GM12878 (cell line): ENCODE data around the gene TMEM82. TPM values are rescaled to one million over a fixed set of nuclear protein-coding genes. Genes with fewer than 3 reads are reported as not detected.

Source experiments
- ESRRA ChIP-seq: IDR thresholded peaks from 2 replicates; pipeline ENCODE4 v1.6.1; 2012; ENCODE audit warnings: mild to moderate bottlenecking, low read length, improper control_type of control experiment
- HDAC2 ChIP-seq: fragments of 200-600 bp; sonication (generic); IDR thresholded peaks from 2 replicates; pipeline ENCODE4 v1.6.1; 2017
- JUNB ChIP-seq: IDR thresholded peaks from 2 replicates; pipeline ENCODE4 v1.6.1; 2016; ENCODE audit warnings: antibody characterized with exemption, mild to moderate bottlenecking
- RAD21 ChIP-seq: IDR thresholded peaks from 2 replicates; pipeline ENCODE4 v1.6.1; 2011; ENCODE audit warnings: mild to moderate bottlenecking, low read depth, low read length, moderate library complexity; ENCODE audit not compliant: insufficient read depth
- SMAD5 ChIP-seq: IDR thresholded peaks from 2 replicates; pipeline ENCODE4 v1.6.1; 2016; ENCODE audit warnings: antibody characterized with exemption, low read depth
- SMC3 ChIP-seq: IDR thresholded peaks from 2 replicates; pipeline ENCODE4 v1.6.1; 2011; ENCODE audit warnings: low read length, improper control_type of control experiment, borderline replicate concordance
- TCF12 ChIP-seq: IDR thresholded peaks from 2 replicates; pipeline ENCODE4 v1.6.1; 2011; ENCODE audit warnings: low read depth, mild to moderate bottlenecking, low read length
- polyA plus RNA-seq, 11 experiments: library from polyadenylated mRNA; depleted of rRNA in 4 of 11; unstranded in 6 of 11; stranded (reverse) in 5 of 11; fragments of >200 nt; fragmentation: Nextera tagmentation in 4 of 11; fragmentation: Illumina TruSeq in 1 of 11; extraction: Ambion mirVana in 4 of 11; extraction: Trizol in 1 of 11; gene quantifications; 1 replicate in 1 of 11; 2 replicates in 10 of 11; pipeline versions ENCODE4 v1.2.1 to v1.2.3, GENCODE V29; 2011 to 2016; ENCODE audit warnings: inconsistent platforms in 2 of 11, missing spikeins in 2 of 11, low read depth in 1 of 11
- total RNA-seq, 4 experiments: library from RNA; depleted of rRNA in 3 of 4; stranded (reverse); fragments of >200 nt in 3 of 4; fragmentation: Illumina TruSeq in 1 of 4; extraction: Trizol in 1 of 4; gene quantifications; 2 replicates each; pipeline versions ENCODE4 v1.2.1 to v1.2.3, GENCODE V29; 2013 to 2021
- TF ChIP-seq, protein P1 (sequence below): fragments of 450-650 bp; IDR thresholded peaks from 2 replicates; pipeline ENCODE4 v1.6.1; 2016; ENCODE audit warnings: mild to moderate bottlenecking
- TF ChIP-seq, protein P2 (sequence below): IDR thresholded peaks from 2 replicates; pipeline ENCODE4 v1.6.1; 2012; ENCODE audit warnings: mild to moderate bottlenecking, low read depth, low read length
- TF ChIP-seq, protein P3 (sequence below), 3 experiments: IDR thresholded peaks in 2 of 3; conservative IDR thresholded peaks in 1 of 3; 2 replicates each; pipeline ENCODE4 v1.5.1; 2011; ENCODE audit warnings: low read depth in 3 of 3, low read length in 3 of 3, mild to moderate bottlenecking in 3 of 3, control low read depth in 2 of 3, moderate library complexity in 2 of 3, inconsistent platforms in 1 of 3, mixed read lengths in 1 of 3; ENCODE audit not compliant: control insufficient read depth in 2 of 3, insufficient read depth in 1 of 3; ENCODE audit errors: extremely low read depth in 1 of 3

TMEM82 gene
- total and polyA plus RNA-seq, 10 of the 15 experiments (the other 5 are each of a cell fraction or from before 2014, with no cell fraction given) = not detected

DNA sequence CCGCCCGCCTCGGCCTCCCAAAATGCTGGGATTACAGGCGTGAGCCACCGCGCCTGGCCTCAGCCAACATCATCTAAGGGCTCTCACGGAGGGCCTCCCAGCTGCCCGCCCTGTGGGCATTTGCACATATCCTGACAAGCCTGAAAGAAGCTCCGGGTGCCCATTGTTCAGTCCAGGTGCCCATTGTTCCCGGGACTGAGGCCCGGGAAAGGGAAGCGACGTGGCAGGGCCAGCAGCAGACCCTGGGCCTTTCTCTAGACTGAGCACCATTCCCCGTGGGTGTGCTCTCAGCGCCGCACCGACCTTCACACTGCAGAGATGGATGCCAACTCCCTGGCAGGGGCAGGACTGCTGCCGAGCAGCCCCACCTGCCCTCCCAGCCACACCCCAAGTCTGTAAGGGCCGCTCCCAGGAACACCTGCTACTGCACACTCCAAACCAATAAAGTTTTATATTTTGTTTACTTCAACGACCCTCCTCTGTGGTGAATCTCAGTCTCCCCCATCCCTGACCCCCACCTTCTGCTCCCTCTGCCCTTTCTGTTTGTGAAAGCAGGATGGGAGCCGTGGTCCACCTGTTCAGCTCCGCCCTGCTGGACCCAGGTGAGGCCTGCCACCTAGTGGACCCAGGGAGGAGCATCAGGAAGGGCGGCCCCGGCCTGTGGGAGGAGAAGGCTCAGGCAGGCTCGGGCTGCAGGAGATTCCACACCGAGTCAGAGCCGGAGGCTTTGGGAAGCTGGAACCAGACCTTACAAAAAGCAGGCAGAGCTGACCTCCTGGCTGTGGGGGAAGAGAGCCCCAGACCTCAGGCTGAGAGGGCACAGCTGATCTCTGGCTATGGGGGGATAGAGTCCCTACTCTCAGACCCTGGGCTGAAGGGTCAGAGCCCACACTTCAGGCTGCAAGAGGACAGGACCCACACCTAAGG, 1.1 kb upstream of the TMEM82 start (continued):
- TF ChIP-seq, protein P1, sequence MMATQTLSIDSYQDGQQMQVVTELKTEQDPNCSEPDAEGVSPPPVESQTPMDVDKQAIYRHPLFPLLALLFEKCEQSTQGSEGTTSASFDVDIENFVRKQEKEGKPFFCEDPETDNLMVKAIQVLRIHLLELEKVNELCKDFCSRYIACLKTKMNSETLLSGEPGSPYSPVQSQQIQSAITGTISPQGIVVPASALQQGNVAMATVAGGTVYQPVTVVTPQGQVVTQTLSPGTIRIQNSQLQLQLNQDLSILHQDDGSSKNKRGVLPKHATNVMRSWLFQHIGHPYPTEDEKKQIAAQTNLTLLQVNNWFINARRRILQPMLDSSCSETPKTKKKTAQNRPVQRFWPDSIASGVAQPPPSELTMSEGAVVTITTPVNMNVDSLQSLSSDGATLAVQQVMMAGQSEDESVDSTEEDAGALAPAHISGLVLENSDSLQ = no peak
- TF ChIP-seq ESRRA = no peak
- peak; percentile 78 for TF ChIP-seq SMC3
- no peak for TF ChIP-seq HDAC2
- no peak for TF ChIP-seq SMAD5
- 0 out of 2 replicates have a peak, but pooled peaks have one; percentile 55 for TF ChIP-seq TCF12
- peak; percentile 99 for TF ChIP-seq RAD21
- TF ChIP-seq, protein P2, sequence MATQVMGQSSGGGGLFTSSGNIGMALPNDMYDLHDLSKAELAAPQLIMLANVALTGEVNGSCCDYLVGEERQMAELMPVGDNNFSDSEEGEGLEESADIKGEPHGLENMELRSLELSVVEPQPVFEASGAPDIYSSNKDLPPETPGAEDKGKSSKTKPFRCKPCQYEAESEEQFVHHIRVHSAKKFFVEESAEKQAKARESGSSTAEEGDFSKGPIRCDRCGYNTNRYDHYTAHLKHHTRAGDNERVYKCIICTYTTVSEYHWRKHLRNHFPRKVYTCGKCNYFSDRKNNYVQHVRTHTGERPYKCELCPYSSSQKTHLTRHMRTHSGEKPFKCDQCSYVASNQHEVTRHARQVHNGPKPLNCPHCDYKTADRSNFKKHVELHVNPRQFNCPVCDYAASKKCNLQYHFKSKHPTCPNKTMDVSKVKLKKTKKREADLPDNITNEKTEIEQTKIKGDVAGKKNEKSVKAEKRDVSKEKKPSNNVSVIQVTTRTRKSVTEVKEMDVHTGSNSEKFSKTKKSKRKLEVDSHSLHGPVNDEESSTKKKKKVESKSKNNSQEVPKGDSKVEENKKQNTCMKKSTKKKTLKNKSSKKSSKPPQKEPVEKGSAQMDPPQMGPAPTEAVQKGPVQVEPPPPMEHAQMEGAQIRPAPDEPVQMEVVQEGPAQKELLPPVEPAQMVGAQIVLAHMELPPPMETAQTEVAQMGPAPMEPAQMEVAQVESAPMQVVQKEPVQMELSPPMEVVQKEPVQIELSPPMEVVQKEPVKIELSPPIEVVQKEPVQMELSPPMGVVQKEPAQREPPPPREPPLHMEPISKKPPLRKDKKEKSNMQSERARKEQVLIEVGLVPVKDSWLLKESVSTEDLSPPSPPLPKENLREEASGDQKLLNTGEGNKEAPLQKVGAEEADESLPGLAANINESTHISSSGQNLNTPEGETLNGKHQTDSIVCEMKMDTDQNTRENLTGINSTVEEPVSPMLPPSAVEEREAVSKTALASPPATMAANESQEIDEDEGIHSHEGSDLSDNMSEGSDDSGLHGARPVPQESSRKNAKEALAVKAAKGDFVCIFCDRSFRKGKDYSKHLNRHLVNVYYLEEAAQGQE = no peak
- no peak for TF ChIP-seq JUNB
- TF ChIP-seq, protein P3, sequence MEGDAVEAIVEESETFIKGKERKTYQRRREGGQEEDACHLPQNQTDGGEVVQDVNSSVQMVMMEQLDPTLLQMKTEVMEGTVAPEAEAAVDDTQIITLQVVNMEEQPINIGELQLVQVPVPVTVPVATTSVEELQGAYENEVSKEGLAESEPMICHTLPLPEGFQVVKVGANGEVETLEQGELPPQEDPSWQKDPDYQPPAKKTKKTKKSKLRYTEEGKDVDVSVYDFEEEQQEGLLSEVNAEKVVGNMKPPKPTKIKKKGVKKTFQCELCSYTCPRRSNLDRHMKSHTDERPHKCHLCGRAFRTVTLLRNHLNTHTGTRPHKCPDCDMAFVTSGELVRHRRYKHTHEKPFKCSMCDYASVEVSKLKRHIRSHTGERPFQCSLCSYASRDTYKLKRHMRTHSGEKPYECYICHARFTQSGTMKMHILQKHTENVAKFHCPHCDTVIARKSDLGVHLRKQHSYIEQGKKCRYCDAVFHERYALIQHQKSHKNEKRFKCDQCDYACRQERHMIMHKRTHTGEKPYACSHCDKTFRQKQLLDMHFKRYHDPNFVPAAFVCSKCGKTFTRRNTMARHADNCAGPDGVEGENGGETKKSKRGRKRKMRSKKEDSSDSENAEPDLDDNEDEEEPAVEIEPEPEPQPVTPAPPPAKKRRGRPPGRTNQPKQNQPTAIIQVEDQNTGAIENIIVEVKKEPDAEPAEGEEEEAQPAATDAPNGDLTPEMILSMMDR (IDR thresholded peaks at IDR 0.05 in 2 of 3, conservative IDR thresholded peaks at IDR 0.05 in 1 of 3; ENCODE audit: control insufficient read depth in 2 of 3, extremely low read depth in 1 of 3, insufficient read depth in 1 of 3, low read depth in 3 of 3, low read length in 3 of 3) = peak; percentile 90 to 98 (median 97)
